HAP-1 (cell line): ENCODE data around the gene ABI1.

Source experiments
- DNase-seq, 2 experiments: peaks; one replicate each; pipeline ENCODE4 v3.0.0-alpha.2; 2016 to 2020; ENCODE audit warnings: low spot score in 2 of 2
- H3K27me3 ChIP-seq: fragments of 250-450 bp; sonication (Bioruptor Pico); 2 replicates; pipeline ENCODE4 v1.5.1; 2020; ENCODE audit warnings: low read depth, mild to moderate bottlenecking, moderate library complexity
- H3K36me3 ChIP-seq: fragments of 250-450 bp; sonication (Bioruptor Pico); replicated peaks from 2 replicates; pipeline ENCODE4 v1.5.1; 2020; ENCODE audit warnings: mild to moderate bottlenecking
- H3K4me1 ChIP-seq: fragments of 250-450 bp; sonication (Bioruptor Pico); 2 replicates; pipeline ENCODE4 v1.5.1; 2020; ENCODE audit warnings: mild to moderate bottlenecking
- H3K4me3 ChIP-seq: fragments of 250-450 bp; sonication (Bioruptor Pico); 2 replicates; pipeline ENCODE4 v1.5.1; 2020; ENCODE audit warnings: mild to moderate bottlenecking, moderate library complexity
- H3K9me3 ChIP-seq: fragments of 250-450 bp; sonication (Bioruptor Pico); 2 replicates; pipeline ENCODE4 v1.5.1; 2020; ENCODE audit warnings: mild to moderate bottlenecking, moderate library complexity
- in situ Hi-C: fragments of 300-500 bp; cut with MboI; formaldehyde crosslinking; loops from 3 replicates; pipeline ENCODE4 v1.14.3; 2020; ENCODE audit warnings: low sequenced_read_pairs, inconsistent platforms, mixed read lengths

The ABI1 gene

GRCh38 chr10:26697163-26697921 is 163.4 kb downstream of the ABI1 start, which contains the start of gene PDSS1:
Gene PDSS1 (plus strand): TSS chr10:26697701. CDS start chr10:26697712, 11 bp downstream.
- Histone ChIP-seq H3K4me3 (peak within 1 kb of the TSS; percentile 94), H3K4me1 (peaks cover 4% of the 10 kb centered on the region; the same call in 1 of the 2 replicates), H3K36me3 (peaks cover 27% of the 10 kb centered on the region), H3K27me3 (no peaks in the 10 kb centered on the region), H3K9me3 (peaks cover 7% of the 10 kb centered on the region; the same call in 1 of the 2 replicates)
- DNase-seq: peak; percentile 54 to 77
- in situ Hi-C loops: no loop called here

GRCh38 chr10:26696786-26697162 is 164.0 kb downstream of the ABI1 start:
- peaks cover 7% of the 10 kb centered on the region; the same call in 1 of the 2 replicates for H3K9me3 ChIP-seq
- no peak for DNase-seq
- no peaks in the 10 kb centered on the region for H3K27me3 ChIP-seq
- peak overlapping the region; percentile 94 for H3K4me3 ChIP-seq
- peaks cover 21% of the 10 kb centered on the region for H3K36me3 ChIP-seq
- peaks cover 4% of the 10 kb centered on the region; the same call in 1 of the 2 replicates for H3K4me1 ChIP-seq
- in situ Hi-C loops: no loop called here
